GM10266 (cell line): ENCODE data around the gene PJA2.

ENCODE experiments used
- DNase-seq: peaks from one replicate; pipeline ENCODE4 v3.0.0; 2012; ENCODE audit errors: extremely low spot score
- TF ChIP-seq, protein P1 (sequence below): IDR thresholded peaks from 2 replicates; pipeline ENCODE4 v1.5.1; 2012; ENCODE audit warnings: mild to moderate bottlenecking, low read depth; ENCODE audit not compliant: control insufficient read depth, insufficient read depth; ENCODE audit errors: missing control alignments

Gene PJA2

DNA sequence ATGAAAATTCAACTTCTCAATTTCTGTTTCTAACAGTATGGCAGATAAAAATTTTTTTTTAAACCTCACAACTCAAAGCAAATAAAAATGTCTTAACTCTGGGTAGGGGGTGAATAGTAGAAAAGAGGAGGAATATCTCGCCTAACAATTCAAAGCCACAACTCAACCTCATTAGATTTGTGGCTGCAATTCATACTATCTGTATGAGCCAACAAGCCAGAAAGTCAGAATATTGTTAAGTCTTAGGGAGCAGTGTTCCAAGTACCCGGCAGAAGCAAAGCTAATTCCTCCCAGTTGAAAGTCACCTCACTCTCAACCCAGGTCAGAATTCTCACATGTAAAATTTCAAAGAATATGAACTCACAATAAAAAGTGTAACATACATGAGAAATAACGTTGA lies 15.0 kb downstream of the PJA2 start:
- TF ChIP-seq, protein P1, sequence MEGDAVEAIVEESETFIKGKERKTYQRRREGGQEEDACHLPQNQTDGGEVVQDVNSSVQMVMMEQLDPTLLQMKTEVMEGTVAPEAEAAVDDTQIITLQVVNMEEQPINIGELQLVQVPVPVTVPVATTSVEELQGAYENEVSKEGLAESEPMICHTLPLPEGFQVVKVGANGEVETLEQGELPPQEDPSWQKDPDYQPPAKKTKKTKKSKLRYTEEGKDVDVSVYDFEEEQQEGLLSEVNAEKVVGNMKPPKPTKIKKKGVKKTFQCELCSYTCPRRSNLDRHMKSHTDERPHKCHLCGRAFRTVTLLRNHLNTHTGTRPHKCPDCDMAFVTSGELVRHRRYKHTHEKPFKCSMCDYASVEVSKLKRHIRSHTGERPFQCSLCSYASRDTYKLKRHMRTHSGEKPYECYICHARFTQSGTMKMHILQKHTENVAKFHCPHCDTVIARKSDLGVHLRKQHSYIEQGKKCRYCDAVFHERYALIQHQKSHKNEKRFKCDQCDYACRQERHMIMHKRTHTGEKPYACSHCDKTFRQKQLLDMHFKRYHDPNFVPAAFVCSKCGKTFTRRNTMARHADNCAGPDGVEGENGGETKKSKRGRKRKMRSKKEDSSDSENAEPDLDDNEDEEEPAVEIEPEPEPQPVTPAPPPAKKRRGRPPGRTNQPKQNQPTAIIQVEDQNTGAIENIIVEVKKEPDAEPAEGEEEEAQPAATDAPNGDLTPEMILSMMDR = no peak
- no peak for DNase-seq

DNA sequence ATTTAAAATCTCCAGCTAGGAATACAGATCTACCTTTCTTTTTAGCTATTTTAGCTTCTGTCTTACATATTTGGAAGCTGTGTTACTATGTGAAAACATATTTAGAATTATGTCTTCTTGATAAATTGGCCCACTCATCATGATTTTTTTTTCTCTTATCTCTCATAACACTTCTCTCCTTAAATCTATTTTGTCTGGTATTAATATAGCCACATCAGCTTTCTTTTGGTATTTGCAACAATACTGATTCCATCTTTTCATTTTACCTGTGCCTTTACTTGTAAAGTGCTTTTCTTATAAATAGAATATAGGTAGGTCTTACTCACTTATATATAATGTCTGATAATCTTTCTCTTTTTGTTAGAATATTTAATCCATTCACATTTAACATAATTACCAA lies 19.6 kb downstream of the PJA2 start:
- TF ChIP-seq, protein P1 = no peak
- DNase-seq = no peak

DNA sequence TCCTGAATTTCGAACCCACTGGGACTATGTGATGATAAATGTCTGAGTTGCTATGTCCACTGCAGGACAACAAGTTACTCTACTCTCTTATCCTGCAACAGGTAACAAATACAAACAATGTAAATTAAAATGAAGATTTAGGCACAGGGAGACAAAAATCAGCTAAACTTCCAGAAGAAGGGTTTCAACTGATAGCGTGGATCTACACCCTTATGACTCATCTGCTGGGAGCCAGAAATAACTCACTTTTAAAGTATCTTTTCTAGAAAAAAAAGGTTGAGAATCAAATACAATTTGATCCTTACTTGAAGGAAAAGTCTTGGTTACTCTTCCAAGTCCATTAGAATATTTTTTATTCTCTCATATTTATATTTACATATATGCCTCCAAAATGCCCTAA lies 21.4 kb downstream of the PJA2 start:
- no peak for DNase-seq
- TF ChIP-seq, protein P1 = no peak

DNA sequence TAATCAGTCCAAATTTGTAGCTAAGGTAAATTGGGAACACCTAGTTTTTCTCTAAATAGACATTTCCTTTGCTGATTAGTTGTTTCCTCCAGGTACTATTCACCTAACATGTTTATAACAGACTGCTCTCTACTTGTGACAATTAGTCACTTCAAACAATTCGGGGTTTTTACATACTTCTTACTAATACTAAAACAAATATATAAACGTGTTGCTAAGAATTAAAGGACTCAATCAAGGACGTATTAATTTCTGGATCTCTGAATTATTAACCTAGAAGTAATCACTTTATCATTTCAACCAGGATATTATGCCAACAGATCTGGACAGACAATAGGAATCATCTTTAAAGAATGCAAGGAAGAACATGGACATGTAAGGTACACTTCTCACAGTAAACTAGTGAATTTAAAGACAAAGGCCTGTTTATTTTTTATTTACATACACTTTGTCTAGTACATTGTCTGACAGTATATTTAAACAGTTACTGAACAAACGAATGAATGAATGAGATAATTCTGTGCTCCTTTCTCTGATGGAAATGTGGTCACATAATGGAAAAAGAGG lies 22.3 kb downstream of the PJA2 start:
- TF ChIP-seq, protein P1 = no peak
- no peak for DNase-seq

DNA sequence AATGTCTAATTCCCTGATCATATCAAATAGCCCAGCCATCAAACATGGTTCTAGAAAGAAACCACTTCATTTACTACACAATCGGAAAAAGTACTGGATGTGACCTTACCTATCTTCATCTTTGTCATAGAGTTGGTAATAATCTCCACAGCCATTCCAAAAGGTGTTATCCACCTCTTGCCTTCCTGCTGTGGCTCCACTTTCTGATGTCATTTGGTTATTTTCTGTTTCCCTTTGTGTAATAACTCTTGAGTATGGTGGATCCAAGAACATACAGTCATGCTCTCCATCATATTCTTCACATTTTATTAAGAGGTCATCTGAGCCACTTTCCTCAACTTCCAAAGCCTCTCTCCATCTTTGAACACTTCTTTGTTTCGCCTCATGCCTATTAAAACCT lies 31.7 kb downstream of the PJA2 start:
- TF ChIP-seq, protein P1 = no peak
- DNase-seq = no peak

DNA sequence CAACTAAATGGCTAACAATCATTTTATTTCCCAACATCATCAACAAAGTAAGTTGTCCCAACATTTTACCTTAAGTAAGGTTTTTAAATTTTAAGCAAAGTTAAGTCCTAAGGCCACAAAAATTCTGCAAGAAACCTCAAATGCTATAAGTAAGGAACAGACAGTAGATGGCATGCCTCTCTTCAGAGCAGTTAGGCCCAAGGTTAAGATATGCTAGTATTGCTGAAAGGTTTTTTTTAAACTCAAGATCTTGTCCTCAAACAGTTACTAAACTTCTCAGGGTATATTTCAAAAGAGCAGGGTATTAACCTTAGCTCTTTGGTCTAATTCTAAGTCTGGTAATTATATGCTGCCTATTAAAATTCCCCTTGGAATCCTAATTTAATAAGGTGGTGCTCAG lies 35.1 kb downstream of the PJA2 start:
- TF ChIP-seq, protein P1 = no peak
- DNase-seq = no peak

DNA sequence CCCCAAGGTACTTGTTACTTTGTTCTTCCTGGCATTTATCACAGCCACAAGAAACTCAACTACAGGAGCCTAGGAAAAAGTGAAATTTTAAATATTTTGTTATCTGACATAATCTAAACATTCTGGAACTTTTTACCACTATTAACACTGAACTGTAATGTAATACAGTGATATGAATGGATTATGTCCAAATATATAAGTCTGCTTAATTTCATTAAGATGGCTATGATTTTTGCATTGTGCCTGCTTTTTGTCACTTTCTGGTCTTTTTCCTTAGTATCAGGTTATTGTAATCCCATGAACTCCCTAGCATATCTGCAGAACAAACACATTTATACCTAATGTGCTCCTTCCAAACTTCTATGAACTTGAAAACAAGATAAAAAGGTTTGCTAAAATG lies 35.8 kb downstream of the PJA2 start:
- TF ChIP-seq, protein P1 = no peak
- DNase-seq = no peak
